ENCODE results near the gene LSM2. TPM values are rescaled to one million over a fixed set of nuclear protein-coding genes. Genes with fewer than 3 reads are reported as not detected.

LSM2 gene
- total RNA-seq, 2 donors from 2014 or later: 106 to 119 TPM

- H3K9me3 Mint-ChIP-seq: no peaks in the 10 kb centered on the region
- Histone ChIP-seq H3K9me3 (ENCODE audit: control insufficient read depth, low read length) (no peaks in the 10 kb centered on the region), H3K4me3 (ENCODE audit: low read length) (peak overlapping the region; percentile 96), H3K4me1 (ENCODE audit: control insufficient read depth, insufficient read depth, low read length) (no peaks in the 10 kb centered on the region), H3K9ac (ENCODE audit: extremely low read depth, low read length, poor library complexity, severe bottlenecking) (peak overlapping the region; percentile 90), H3K36me3 (ENCODE audit: control insufficient read depth, insufficient read depth, low read length) (peaks cover 51% of the 10 kb centered on the region), H3K27ac (ENCODE audit: low read depth, low read length) (no peak overlapping the region), H3K27me3 (ENCODE audit: control insufficient read depth, insufficient read depth, low read length, poor library complexity, severe bottlenecking) (no peaks in the 10 kb centered on the region)
- H3K4me3 Mint-ChIP-seq: peak overlapping the region; percentile 100
- WGBS, 2 experiments (ENCODE audit: insufficient coverage in 1 of 2, insufficient read length in 1 of 2): 79% methylated on average over 1 of the region's 1 CpG; no CpG with 5 or more reads in 1 of the 2 experiments
- no peak for TF ChIP-seq CTCF (conservative IDR thresholded peaks at IDR 0.05)
- H3K27me3 Mint-ChIP-seq (ENCODE audit: insufficient read depth): no peaks in the 10 kb centered on the region
- H3K4me1 Mint-ChIP-seq: peaks cover 19% of the 10 kb centered on the region
- peak overlapping the region; percentile 99 for H3K27ac Mint-ChIP-seq
- H3K36me3 Mint-ChIP-seq (ENCODE audit: low read depth): peaks cover 62% of the 10 kb centered on the region
- no peak for DNase-seq
These were observed 30.8 kb upstream of the LSM2 start for GRCh38 chr6:31837369-31838113.

- Mint-ChIP-seq H3K27ac (peak overlapping the region; percentile 99), H3K9me3 (no peaks in the 10 kb centered on the region), H3K36me3 (ENCODE audit: low read depth) (peaks cover 62% of the 10 kb centered on the region), H3K4me3 (peak overlapping the region; percentile 100), H3K4me1 (peaks cover 19% of the 10 kb centered on the region), H3K27me3 (ENCODE audit: insufficient read depth) (no peaks in the 10 kb centered on the region)
- 24 to 29% methylated on average over 8 to 12 of the region's 12 CpGs for WGBS, 2 experiments (ENCODE audit: insufficient coverage in 1 of 2, insufficient read length in 1 of 2)
- Histone ChIP-seq H3K27me3 (ENCODE audit: control insufficient read depth, insufficient read depth, low read length, poor library complexity, severe bottlenecking) (no peaks in the 10 kb centered on the region), H3K9ac (ENCODE audit: extremely low read depth, low read length, poor library complexity, severe bottlenecking) (peak overlapping the region; percentile 90), H3K4me1 (ENCODE audit: control insufficient read depth, insufficient read depth, low read length) (no peaks in the 10 kb centered on the region), H3K27ac (ENCODE audit: low read depth, low read length) (no peak overlapping the region), H3K36me3 (ENCODE audit: control insufficient read depth, insufficient read depth, low read length) (peaks cover 51% of the 10 kb centered on the region), H3K4me3 (ENCODE audit: low read length) (peak overlapping the region; percentile 96), H3K9me3 (ENCODE audit: control insufficient read depth, low read length) (no peaks in the 10 kb centered on the region)
- no peak for DNase-seq
- no peak for TF ChIP-seq CTCF (conservative IDR thresholded peaks at IDR 0.05)
These were observed 30.0 kb upstream of the LSM2 start for GRCh38 chr6:31836474-31837368.

- peaks cover 58% of the 10 kb centered on the region for H3K36me3 Mint-ChIP-seq (ENCODE audit: low read depth)
- WGBS, 2 experiments (ENCODE audit: insufficient coverage in 1 of 2, insufficient read length in 1 of 2): 7 to 17% methylated on average over 9 to 14 of the region's 14 CpGs
- H3K27ac Mint-ChIP-seq: peak overlapping the region; percentile 99
- H3K4me1 ChIP-seq (ENCODE audit: control insufficient read depth, insufficient read depth, low read length): no peaks in the 10 kb centered on the region
- no peaks in the 10 kb centered on the region for H3K27me3 ChIP-seq (ENCODE audit: control insufficient read depth, insufficient read depth, low read length, poor library complexity, severe bottlenecking)
- H3K9ac ChIP-seq (ENCODE audit: extremely low read depth, low read length, poor library complexity, severe bottlenecking): peak overlapping the region; percentile 90
- H3K4me3 ChIP-seq (ENCODE audit: low read length): peak overlapping the region; percentile 96
- peak overlapping the region; percentile 100 for H3K4me3 Mint-ChIP-seq
- no peaks in the 10 kb centered on the region for H3K9me3 Mint-ChIP-seq
- DNase-seq: no peak
- peaks cover 51% of the 10 kb centered on the region for H3K36me3 ChIP-seq (ENCODE audit: control insufficient read depth, insufficient read depth, low read length)
- no peaks in the 10 kb centered on the region for H3K9me3 ChIP-seq (ENCODE audit: control insufficient read depth, low read length)
- no peaks in the 10 kb centered on the region for H3K27me3 Mint-ChIP-seq (ENCODE audit: insufficient read depth)
- TF ChIP-seq CTCF (conservative IDR thresholded peaks at IDR 0.05): no peak
- H3K4me1 Mint-ChIP-seq: peaks cover 19% of the 10 kb centered on the region
- H3K27ac ChIP-seq (ENCODE audit: low read depth, low read length): no peak overlapping the region
These were observed 29.3 kb upstream of the LSM2 start for GRCh38 chr6:31836047-31836473.

Measured in endodermal cell (in vitro differentiated cells).